HFFc6 (cell line): ENCODE results near the gene HADHA. TPM values are rescaled to one million over a fixed set of nuclear protein-coding genes. Genes with fewer than 3 reads are reported as not detected.

Source experiments
- DNase-seq: peaks from one replicate; pipeline ENCODE4 v3.0.0-alpha.2; 2018
- H3K27ac Mint-ChIP-seq: 2 replicates; pipeline ENCODE4 v1.8.0; 2020; ENCODE audit warnings: mild to moderate bottlenecking, mixed read lengths
- H3K27me3 Mint-ChIP-seq: 2 replicates; pipeline ENCODE4 v1.8.0; 2021; ENCODE audit warnings: mild to moderate bottlenecking, moderate library complexity, mixed read lengths; ENCODE audit not compliant: insufficient read depth
- H3K36me3 Mint-ChIP-seq: 2 replicates; pipeline ENCODE4 v1.8.0; 2021; ENCODE audit warnings: low read depth, mixed read lengths
- H3K4me1 Mint-ChIP-seq: 2 replicates; pipeline ENCODE4 v1.8.0; 2020; ENCODE audit warnings: low read depth, mixed read lengths
- H3K4me3 Mint-ChIP-seq: 2 replicates; pipeline ENCODE4 v1.8.0; 2020; ENCODE audit warnings: mild to moderate bottlenecking, moderate library complexity, mixed read lengths
- H3K9me3 Mint-ChIP-seq: 2 replicates; pipeline ENCODE4 v1.8.0; 2020; ENCODE audit warnings: mild to moderate bottlenecking, mixed read lengths
- CTCF ChIP-seq: fragments of 200-600 bp; sonication (generic); IDR thresholded peaks from 2 replicates; pipeline ENCODE4 v1.5.0; 2021; ENCODE audit warnings: antibody characterized with exemption, mild to moderate bottlenecking
- total RNA-seq, 6 experiments: library from RNA; stranded (reverse); fragmentation: NEBNext Ultra II Directional; extraction: Animal tissue kit (Norgen Biotek cat#: 25700); gene quantifications; 2 replicates in 1 of 6; 3 replicates in 5 of 6; pipeline ENCODE4 v1.2.3, GENCODE V29; 2021

Gene HADHA
- total RNA-seq, 6 experiments from 2014 or later, result 127 to 138 (median 133) TPM

- Mint-ChIP-seq H3K4me3 (no peak overlapping the region), H3K27ac (no peak overlapping the region), H3K4me1 (no peaks in the 10 kb centered on the region), H3K9me3 (peaks cover 11% of the 10 kb centered on the region), H3K36me3 (peaks cover 53% of the 10 kb centered on the region), H3K27me3 (no peaks in the 10 kb centered on the region)
- TF ChIP-seq CTCF, result no peak
- no peak for DNase-seq
These were observed 26.7 kb downstream of the HADHA start for GRCh38 chr2:26217720-26218119.

- no peak overlapping the region for H3K4me3 Mint-ChIP-seq
- TF ChIP-seq CTCF, result no peak
- H3K4me1 Mint-ChIP-seq, result no peaks in the 10 kb centered on the region
- H3K9me3 Mint-ChIP-seq, result peaks cover 11% of the 10 kb centered on the region
- H3K36me3 Mint-ChIP-seq, result peaks cover 53% of the 10 kb centered on the region
- H3K27ac Mint-ChIP-seq, result no peak overlapping the region
- no peaks in the 10 kb centered on the region for H3K27me3 Mint-ChIP-seq
- DNase-seq, result no peak
These were observed 27.8 kb downstream of the HADHA start for GRCh38 chr2:26216587-26216986.

- H3K27ac Mint-ChIP-seq, result no peak overlapping the region
- no peak for DNase-seq
- H3K4me3 Mint-ChIP-seq, result no peak overlapping the region
- H3K4me1 Mint-ChIP-seq, result no peaks in the 10 kb centered on the region
- no peaks in the 10 kb centered on the region for H3K27me3 Mint-ChIP-seq
- H3K36me3 Mint-ChIP-seq, result peaks cover 55% of the 10 kb centered on the region
- no peak for TF ChIP-seq CTCF
- peaks cover 11% of the 10 kb centered on the region for H3K9me3 Mint-ChIP-seq
These were observed 28.6 kb downstream of the HADHA start for GRCh38 chr2:26215833-26216232.

GRCh38 chr2:26214759-26215158 lies 29.7 kb downstream of the HADHA start:
- H3K27ac Mint-ChIP-seq, result no peak overlapping the region
- H3K9me3 Mint-ChIP-seq, result peaks cover 11% of the 10 kb centered on the region
- no peaks in the 10 kb centered on the region for H3K4me1 Mint-ChIP-seq
- no peak for TF ChIP-seq CTCF
- H3K36me3 Mint-ChIP-seq, result peaks cover 51% of the 10 kb centered on the region
- H3K4me3 Mint-ChIP-seq, result no peak overlapping the region
- H3K27me3 Mint-ChIP-seq, result no peaks in the 10 kb centered on the region
- no peak for DNase-seq

GRCh38 chr2:26212011-26212410 lies 32.4 kb downstream of the HADHA start:
- H3K4me3 Mint-ChIP-seq, result no peak overlapping the region
- H3K9me3 Mint-ChIP-seq, result peaks cover under 1% of the 10 kb centered on the region; the same call in 1 of the 2 replicates
- peaks cover 36% of the 10 kb centered on the region for H3K36me3 Mint-ChIP-seq
- DNase-seq, result no peak
- no peaks in the 10 kb centered on the region for H3K27me3 Mint-ChIP-seq
- H3K27ac Mint-ChIP-seq, result no peak overlapping the region
- H3K4me1 Mint-ChIP-seq, result no peaks in the 10 kb centered on the region
- TF ChIP-seq CTCF, result no peak

- no peaks in the 10 kb centered on the region for H3K9me3 Mint-ChIP-seq
- no peak overlapping the region for H3K27ac Mint-ChIP-seq
- no peak overlapping the region for H3K4me3 Mint-ChIP-seq
- peaks cover 22% of the 10 kb centered on the region; the same call in 1 of the 2 replicates for H3K36me3 Mint-ChIP-seq
- TF ChIP-seq CTCF, result no peak
- no peaks in the 10 kb centered on the region for H3K4me1 Mint-ChIP-seq
- DNase-seq, result no peak
- H3K27me3 Mint-ChIP-seq, result no peaks in the 10 kb centered on the region
These were observed 40.5 kb downstream of the HADHA start for GRCh38 chr2:26203906-26204305.
